ENCODE data around the gene ZFAND6. TPM values are rescaled to one million over a fixed set of nuclear protein-coding genes. Genes with fewer than 3 reads are reported as not detected.

Gene ZFAND6
- polyA plus RNA-seq, 1 donor from 2014 or later, result 353 TPM

GRCh38 chr15:80061582-80061981, 2.1 kb downstream of the ZFAND6 start:
- H3K79me2 ChIP-seq (replicated peaks; ENCODE audit: insufficient read depth, low read length), result peaks cover 52% of the 10 kb centered on the region
- H3K36me3 ChIP-seq (ENCODE audit: insufficient read depth, low read length), result no peaks in the 10 kb centered on the region
- H3K9me2 ChIP-seq (ENCODE audit: insufficient read depth, low read length), result no peaks in the 10 kb centered on the region
- no peak overlapping the region for H3K4me2 ChIP-seq (ENCODE audit: low read length)
- no peaks in the 10 kb centered on the region for H4K20me1 ChIP-seq (ENCODE audit: insufficient read depth)
- H3F3A ChIP-seq (ENCODE audit: insufficient read depth, low read length, poor library complexity, severe bottlenecking), result no peaks in the 10 kb centered on the region
- H2AFZ ChIP-seq (ENCODE audit: low read depth, low read length), result no peak overlapping the region
- TF ChIP-seq POLR2AphosphoS5 (IDR thresholded peaks at IDR 0.05) (no peak), TAF1 (IDR thresholded peaks at IDR 0.05; ENCODE audit: low read depth) (no peak), MXI1 (conservative IDR thresholded peaks at IDR 0.05; ENCODE audit: poor library complexity, severe bottlenecking) (no peak), REST (IDR thresholded peaks at IDR 0.05; ENCODE audit: borderline replicate concordance) (no peak), EZH2 (IDR thresholded peaks at IDR 0.05; ENCODE audit: borderline replicate concordance, insufficient read depth, low read length, poor library complexity, severe bottlenecking) (no peak), EP300 (conservative IDR thresholded peaks at IDR 0.05; ENCODE audit: poor library complexity, severe bottlenecking) (no peak), SMC3 (conservative IDR thresholded peaks at IDR 0.05; ENCODE audit: poor library complexity) (no peak), RAD21 (conservative IDR thresholded peaks at IDR 0.05) (no peak)
- TF ChIP-seq, protein P1, sequence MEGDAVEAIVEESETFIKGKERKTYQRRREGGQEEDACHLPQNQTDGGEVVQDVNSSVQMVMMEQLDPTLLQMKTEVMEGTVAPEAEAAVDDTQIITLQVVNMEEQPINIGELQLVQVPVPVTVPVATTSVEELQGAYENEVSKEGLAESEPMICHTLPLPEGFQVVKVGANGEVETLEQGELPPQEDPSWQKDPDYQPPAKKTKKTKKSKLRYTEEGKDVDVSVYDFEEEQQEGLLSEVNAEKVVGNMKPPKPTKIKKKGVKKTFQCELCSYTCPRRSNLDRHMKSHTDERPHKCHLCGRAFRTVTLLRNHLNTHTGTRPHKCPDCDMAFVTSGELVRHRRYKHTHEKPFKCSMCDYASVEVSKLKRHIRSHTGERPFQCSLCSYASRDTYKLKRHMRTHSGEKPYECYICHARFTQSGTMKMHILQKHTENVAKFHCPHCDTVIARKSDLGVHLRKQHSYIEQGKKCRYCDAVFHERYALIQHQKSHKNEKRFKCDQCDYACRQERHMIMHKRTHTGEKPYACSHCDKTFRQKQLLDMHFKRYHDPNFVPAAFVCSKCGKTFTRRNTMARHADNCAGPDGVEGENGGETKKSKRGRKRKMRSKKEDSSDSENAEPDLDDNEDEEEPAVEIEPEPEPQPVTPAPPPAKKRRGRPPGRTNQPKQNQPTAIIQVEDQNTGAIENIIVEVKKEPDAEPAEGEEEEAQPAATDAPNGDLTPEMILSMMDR (IDR thresholded peaks at IDR 0.05; ENCODE audit: poor library complexity, severe bottlenecking), result no peak
- H3K9ac ChIP-seq (ENCODE audit: low read length), result no peak overlapping the region
- H3K27me3 ChIP-seq (ENCODE audit: insufficient read depth, low read depth, low read length), result peaks cover 15% of the 10 kb centered on the region
- H3K4me3 ChIP-seq (ENCODE audit: low read length), result no peak overlapping the region
- no peak overlapping the region for H3K27ac ChIP-seq (ENCODE audit: low read length)
- no peaks in the 10 kb centered on the region for H3K9me3 ChIP-seq (ENCODE audit: low read length)

GRCh38 chr15:80066912-80067311, 7.4 kb downstream of the ZFAND6 start:
- Histone ChIP-seq H3K4me3 (ENCODE audit: low read length) (no peak overlapping the region), H3K79me2 (replicated peaks; ENCODE audit: insufficient read depth, low read length) (peaks cover 72% of the 10 kb centered on the region), H3K9me3 (ENCODE audit: low read length) (no peaks in the 10 kb centered on the region), H3K9ac (ENCODE audit: low read length) (no peak overlapping the region), H3K27ac (ENCODE audit: low read length) (no peak overlapping the region), H3K36me3 (ENCODE audit: insufficient read depth, low read length) (no peaks in the 10 kb centered on the region), H3K9me2 (ENCODE audit: insufficient read depth, low read length) (no peaks in the 10 kb centered on the region), H3F3A (ENCODE audit: insufficient read depth, low read length, poor library complexity, severe bottlenecking) (no peaks in the 10 kb centered on the region), H2AFZ (ENCODE audit: low read depth, low read length) (no peak overlapping the region), H3K27me3 (ENCODE audit: insufficient read depth, low read depth, low read length) (no peaks in the 10 kb centered on the region), H4K20me1 (ENCODE audit: insufficient read depth) (no peaks in the 10 kb centered on the region), H3K4me2 (ENCODE audit: low read length) (no peak overlapping the region)
- TF ChIP-seq MXI1 (conservative IDR thresholded peaks at IDR 0.05; ENCODE audit: poor library complexity, severe bottlenecking), result no peak
- no peak for TF ChIP-seq EP300 (conservative IDR thresholded peaks at IDR 0.05; ENCODE audit: poor library complexity, severe bottlenecking)
- no peak for TF ChIP-seq TAF1 (IDR thresholded peaks at IDR 0.05; ENCODE audit: low read depth)
- TF ChIP-seq, protein P1 (IDR thresholded peaks at IDR 0.05; ENCODE audit: poor library complexity, severe bottlenecking), result no peak
- TF ChIP-seq RAD21 (conservative IDR thresholded peaks at IDR 0.05), result no peak
- no peak for TF ChIP-seq REST (IDR thresholded peaks at IDR 0.05; ENCODE audit: borderline replicate concordance)
